GM12892 (cell line): ENCODE data around the gene DCLK2.

Experiments
- POLR2A ChIP-seq: IDR thresholded peaks from 2 replicates; pipeline ENCODE4 v1.6.1; 2011; ENCODE audit warnings: low read depth, low read length, control low read depth
- POLR2AphosphoS5 ChIP-seq: IDR thresholded peaks from 2 replicates; pipeline ENCODE4 v1.6.1; 2011; ENCODE audit warnings: low read depth, low read length, control low read depth
- TAF1 ChIP-seq: IDR thresholded peaks from 2 replicates; pipeline ENCODE4 v1.6.1; 2011; ENCODE audit warnings: low read depth, mild to moderate bottlenecking, control low read depth, low read length, borderline replicate concordance

- TF ChIP-seq POLR2A (no peak), POLR2AphosphoS5 (no peak), TAF1 (no peak)
Measured at GRCh38 chr4:150135134-150135772, 57.0 kb downstream of the DCLK2 start.
